ENCODE measurements around the gene SIK3. TPM values are rescaled to one million over a fixed set of nuclear protein-coding genes. Genes with fewer than 3 reads are reported as not detected.

Gene SIK3
- total RNA-seq, 1 experiment from 2014 or later: 14.5 TPM

DNA sequence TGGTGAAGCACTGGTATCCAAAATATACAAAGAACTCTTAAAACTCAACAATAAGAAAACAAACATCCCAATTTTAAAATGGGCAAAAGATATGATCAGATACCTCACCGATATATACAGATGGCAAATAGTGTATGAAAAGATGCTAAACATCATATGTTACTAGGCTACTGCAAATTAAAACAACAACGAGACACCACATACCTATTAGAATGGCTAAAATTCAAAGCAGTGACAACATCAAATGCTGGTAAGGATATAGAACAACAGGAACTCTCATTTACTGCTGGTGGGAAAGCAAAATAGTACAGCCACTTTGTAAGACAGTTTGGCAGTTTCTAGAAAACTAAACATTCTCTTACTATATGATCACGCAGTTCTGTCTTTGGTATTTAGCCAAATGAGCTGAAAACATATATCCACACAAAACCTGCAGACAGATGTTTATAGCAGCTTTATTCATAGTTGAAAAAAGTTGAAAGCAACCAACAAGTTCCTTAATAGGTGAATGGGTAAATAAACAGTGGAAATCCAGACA lies 38.5 kb downstream of the SIK3 start:
- Histone ChIP-seq H3K4me3 (ENCODE audit: low read length) (no peak overlapping the region), H3K9me3 (ENCODE audit: low read length) (no peaks in the 10 kb centered on the region)

DNA sequence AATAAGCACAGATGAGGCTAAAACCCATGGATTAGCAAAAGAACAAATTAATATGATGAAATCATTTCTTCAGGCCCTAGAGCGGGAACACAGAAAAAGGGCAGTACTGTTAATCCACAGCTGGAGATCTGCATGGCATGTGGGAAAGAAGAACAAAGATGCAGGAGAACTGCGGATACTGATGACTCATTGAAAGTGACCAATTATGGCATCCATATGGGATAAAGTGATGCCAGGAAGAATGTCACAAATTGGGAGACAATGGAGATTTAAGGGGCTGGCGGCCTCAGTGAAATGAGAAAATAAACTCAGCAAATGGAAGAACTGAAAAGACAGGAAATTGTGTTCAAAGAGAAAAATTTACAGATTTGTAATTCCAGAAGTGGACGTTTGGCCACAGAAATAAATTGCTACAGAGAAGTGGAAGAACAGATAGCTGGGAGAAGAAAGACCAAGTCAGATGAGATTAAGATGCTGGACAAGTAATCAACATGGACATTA lies 39.4 kb downstream of the SIK3 start:
- Histone ChIP-seq H3K9ac (ENCODE audit: low read length) (no peak overlapping the region), H3K4me3 (ENCODE audit: low read length) (no peak overlapping the region), H3K79me2 (ENCODE audit: low read length) (peaks cover 77% of the 10 kb centered on the region), H3F3A (ENCODE audit: low read length, unreplicated experiment) (no peaks in the 10 kb centered on the region), H3K9me2 (replicated peaks; ENCODE audit: low read length) (no peaks in the 10 kb centered on the region), H3K9me3 (ENCODE audit: low read length) (no peaks in the 10 kb centered on the region), H2AFZ (ENCODE audit: low read length) (no peak overlapping the region), H3K27me3 (ENCODE audit: low read length) (no peaks in the 10 kb centered on the region), H3K27ac (ENCODE audit: low read length) (no peak overlapping the region), H3K4me2 (ENCODE audit: low read length) (no peak overlapping the region), H3K36me3 (ENCODE audit: low read depth, low read length) (no peaks in the 10 kb centered on the region), H4K20me1 (ENCODE audit: low read length) (peaks cover 37% of the 10 kb centered on the region), H3K4me1 (ENCODE audit: insufficient read depth, low read length) (no peaks in the 10 kb centered on the region)
- ChIA-PET POLR2A (ENCODE audit: unreplicated experiment) (no interaction called here), CTCF (interaction anchor here (0.6 kb wide), 1 partner anchor 86 kb away, joined by 4 read pairs; no protein-coding TSS in a partner anchor)
- BruUV-seq (replicated peaks): no TSS peak
- TF ChIP-seq EZH2phosphoT487 (IDR thresholded peaks at IDR 0.05; ENCODE audit: borderline replicate concordance, low read length) (no peak), EZH2 (IDR thresholded peaks at IDR 0.05; ENCODE audit: low read length, unreplicated experiment) (no peak)
- TF ChIP-seq, protein P1, sequence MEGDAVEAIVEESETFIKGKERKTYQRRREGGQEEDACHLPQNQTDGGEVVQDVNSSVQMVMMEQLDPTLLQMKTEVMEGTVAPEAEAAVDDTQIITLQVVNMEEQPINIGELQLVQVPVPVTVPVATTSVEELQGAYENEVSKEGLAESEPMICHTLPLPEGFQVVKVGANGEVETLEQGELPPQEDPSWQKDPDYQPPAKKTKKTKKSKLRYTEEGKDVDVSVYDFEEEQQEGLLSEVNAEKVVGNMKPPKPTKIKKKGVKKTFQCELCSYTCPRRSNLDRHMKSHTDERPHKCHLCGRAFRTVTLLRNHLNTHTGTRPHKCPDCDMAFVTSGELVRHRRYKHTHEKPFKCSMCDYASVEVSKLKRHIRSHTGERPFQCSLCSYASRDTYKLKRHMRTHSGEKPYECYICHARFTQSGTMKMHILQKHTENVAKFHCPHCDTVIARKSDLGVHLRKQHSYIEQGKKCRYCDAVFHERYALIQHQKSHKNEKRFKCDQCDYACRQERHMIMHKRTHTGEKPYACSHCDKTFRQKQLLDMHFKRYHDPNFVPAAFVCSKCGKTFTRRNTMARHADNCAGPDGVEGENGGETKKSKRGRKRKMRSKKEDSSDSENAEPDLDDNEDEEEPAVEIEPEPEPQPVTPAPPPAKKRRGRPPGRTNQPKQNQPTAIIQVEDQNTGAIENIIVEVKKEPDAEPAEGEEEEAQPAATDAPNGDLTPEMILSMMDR (conservative IDR thresholded peaks at IDR 0.05; ENCODE audit: low read depth, low read length): no peak
- intact Hi-C loops (cut with micrococcal nuclease): loop anchor here (1.0 kb wide), 1 partner anchor 8 kb away; no protein-coding TSS in a partner anchor
- DNase-seq: no peak
- ATAC-seq: no peak

More for the DNA sequence above, 38.5 kb downstream of the SIK3 start:
- DNase-seq: no peak
- no peak overlapping the region for H3K9ac ChIP-seq (ENCODE audit: low read length)
- H3K79me2 ChIP-seq (ENCODE audit: low read length): peaks cover 79% of the 10 kb centered on the region
- CTCF ChIA-PET: interaction anchor here (0.6 kb wide), 1 partner anchor 87 kb away, joined by 4 read pairs; no protein-coding TSS in a partner anchor
- intact Hi-C loops (cut with micrococcal nuclease): loop anchor here (1.0 kb wide), 1 partner anchor 8 kb away; no protein-coding TSS in a partner anchor
- BruUV-seq (replicated peaks): no TSS peak
- H4K20me1 ChIP-seq (ENCODE audit: low read length): peaks cover 46% of the 10 kb centered on the region
- H3F3A ChIP-seq (ENCODE audit: low read length, unreplicated experiment): no peaks in the 10 kb centered on the region
- TF ChIP-seq EZH2phosphoT487 (IDR thresholded peaks at IDR 0.05; ENCODE audit: borderline replicate concordance, low read length) (no peak), EZH2 (IDR thresholded peaks at IDR 0.05; ENCODE audit: low read length, unreplicated experiment) (no peak)
- TF ChIP-seq, protein P1 (conservative IDR thresholded peaks at IDR 0.05; ENCODE audit: low read depth, low read length): no peak
- no peak overlapping the region for H3K4me2 ChIP-seq (ENCODE audit: low read length)
- no peaks in the 10 kb centered on the region for H3K27me3 ChIP-seq (ENCODE audit: low read length)
- no peak overlapping the region for H2AFZ ChIP-seq (ENCODE audit: low read length)
- ATAC-seq: no peak
- no peak overlapping the region for H3K27ac ChIP-seq (ENCODE audit: low read length)
- no peaks in the 10 kb centered on the region for H3K9me2 ChIP-seq (replicated peaks; ENCODE audit: low read length)
- POLR2A ChIA-PET (ENCODE audit: unreplicated experiment): no interaction called here
- peaks cover 4% of the 10 kb centered on the region; the same call in 1 of the 2 replicates for H3K4me1 ChIP-seq (ENCODE audit: insufficient read depth, low read length)
- H3K36me3 ChIP-seq (ENCODE audit: low read depth, low read length): no peaks in the 10 kb centered on the region

DNA sequence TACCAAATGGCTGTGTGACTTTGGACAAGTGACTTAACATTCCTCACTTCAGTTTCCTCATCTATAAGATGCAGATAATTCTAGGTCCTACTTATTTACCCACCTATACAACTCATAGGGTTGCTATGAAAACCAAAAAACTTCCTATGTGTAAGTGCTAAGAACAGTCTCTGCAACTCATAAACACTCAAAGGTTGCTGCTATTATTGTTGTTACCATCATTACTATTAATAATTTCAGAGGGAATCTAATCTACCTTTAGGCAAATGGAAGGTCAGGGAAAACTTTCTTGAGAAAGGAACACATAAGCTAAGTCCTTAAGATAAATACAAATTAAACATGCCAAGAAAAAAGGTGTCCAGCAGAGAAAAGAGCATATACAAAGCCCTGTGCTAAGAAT lies 40.5 kb downstream of the SIK3 start:
- Histone ChIP-seq H3K36me3 (ENCODE audit: low read depth, low read length) (no peaks in the 10 kb centered on the region), H3K9ac (ENCODE audit: low read length) (no peak overlapping the region), H3K9me2 (replicated peaks; ENCODE audit: low read length) (no peaks in the 10 kb centered on the region), H4K20me1 (ENCODE audit: low read length) (peaks cover 35% of the 10 kb centered on the region; the same call in 1 of the 2 replicates), H3K9me3 (ENCODE audit: low read length) (no peaks in the 10 kb centered on the region), H3K27ac (ENCODE audit: low read length) (no peak overlapping the region), H3K79me2 (ENCODE audit: low read length) (peaks cover 70% of the 10 kb centered on the region), H3K4me3 (ENCODE audit: low read length) (no peak overlapping the region), H2AFZ (ENCODE audit: low read length) (no peak overlapping the region), H3K4me2 (ENCODE audit: low read length) (no peak overlapping the region), H3F3A (ENCODE audit: low read length, unreplicated experiment) (no peaks in the 10 kb centered on the region), H3K4me1 (ENCODE audit: insufficient read depth, low read length) (no peaks in the 10 kb centered on the region), H3K27me3 (ENCODE audit: low read length) (no peaks in the 10 kb centered on the region)
- ATAC-seq (no peak), DNase-seq (no peak)
- no TSS peak for BruUV-seq (replicated peaks)
- POLR2A ChIA-PET (ENCODE audit: unreplicated experiment): no interaction called here
- no peak for TF ChIP-seq EZH2 (IDR thresholded peaks at IDR 0.05; ENCODE audit: low read length, unreplicated experiment)
- TF ChIP-seq, protein P1 (conservative IDR thresholded peaks at IDR 0.05; ENCODE audit: low read depth, low read length): no peak
- TF ChIP-seq EZH2phosphoT487 (IDR thresholded peaks at IDR 0.05; ENCODE audit: borderline replicate concordance, low read length): no peak
- CTCF ChIA-PET: no interaction called here
- intact Hi-C loops (cut with micrococcal nuclease): no loop called here
